Measurements from ENCODE around the gene FAM3D. TPM values are rescaled to one million over a fixed set of nuclear protein-coding genes. Genes with fewer than 3 reads are reported as not detected.

The FAM3D gene
- total and polyA plus RNA-seq, 2 of the 8 experiments (the other 6 are each of a cell fraction or from before 2014, with no cell fraction given), result not detected

DNA sequence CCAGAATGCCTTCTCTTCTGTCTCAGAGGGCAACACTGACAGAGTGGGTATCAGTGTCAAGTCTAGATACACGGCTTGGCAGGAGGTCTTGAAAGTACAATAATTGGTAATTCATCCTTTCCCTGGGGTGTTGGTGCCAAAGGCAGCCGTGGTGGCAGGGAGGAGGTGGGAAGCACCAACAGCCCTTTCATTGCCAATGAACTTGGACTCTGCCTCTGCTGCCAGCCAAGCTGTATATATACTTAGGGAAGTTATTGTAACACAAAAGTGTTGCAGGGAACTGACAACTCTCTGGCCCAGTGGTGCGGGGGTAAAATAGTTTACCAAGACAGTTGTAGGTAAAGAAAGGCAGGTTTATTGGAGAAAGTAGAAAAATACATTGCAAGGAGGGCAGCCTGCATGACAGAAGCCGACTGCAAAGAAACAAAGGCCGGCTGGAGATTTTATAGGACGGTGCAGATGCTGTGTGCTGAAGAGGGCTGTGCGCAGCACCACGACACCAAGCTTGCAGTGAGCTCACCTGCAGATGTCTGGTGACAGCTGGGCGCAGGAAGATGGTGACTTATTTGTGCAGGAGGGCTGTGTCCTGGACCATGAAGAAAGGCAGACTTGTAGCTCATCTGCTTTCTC, 4.0 kb upstream of the FAM3D start:
- no peaks in the 10 kb centered on the region for H3K9me3 ChIP-seq (ENCODE audit: insufficient read depth in 2 of 2, low read depth in 1 of 2, low read length in 1 of 2)
- H2BK15ac ChIP-seq (ENCODE audit: low read length), result no peak overlapping the region
- H3K4ac ChIP-seq (replicated peaks; ENCODE audit: insufficient read length, low read depth, low read length), result no peak overlapping the region
- no peak overlapping the region for H3K18ac ChIP-seq (ENCODE audit: extremely low read depth, low read length)
- 85% methylated on average over 9 of the region's 9 CpGs; no CpG with 5 or more reads in 1 of the 2 experiments for WGBS, 2 experiments (ENCODE audit: extremely low coverage in 1 of 2, insufficient coverage in 1 of 2, insufficient read length in 1 of 2, insufficient replicate concordance in 2 of 2, low coverage in 1 of 2, low lambda C conversion rate in 2 of 2, missing lambda C conversion rate in 1 of 2)
- TF ChIP-seq, protein P1, sequence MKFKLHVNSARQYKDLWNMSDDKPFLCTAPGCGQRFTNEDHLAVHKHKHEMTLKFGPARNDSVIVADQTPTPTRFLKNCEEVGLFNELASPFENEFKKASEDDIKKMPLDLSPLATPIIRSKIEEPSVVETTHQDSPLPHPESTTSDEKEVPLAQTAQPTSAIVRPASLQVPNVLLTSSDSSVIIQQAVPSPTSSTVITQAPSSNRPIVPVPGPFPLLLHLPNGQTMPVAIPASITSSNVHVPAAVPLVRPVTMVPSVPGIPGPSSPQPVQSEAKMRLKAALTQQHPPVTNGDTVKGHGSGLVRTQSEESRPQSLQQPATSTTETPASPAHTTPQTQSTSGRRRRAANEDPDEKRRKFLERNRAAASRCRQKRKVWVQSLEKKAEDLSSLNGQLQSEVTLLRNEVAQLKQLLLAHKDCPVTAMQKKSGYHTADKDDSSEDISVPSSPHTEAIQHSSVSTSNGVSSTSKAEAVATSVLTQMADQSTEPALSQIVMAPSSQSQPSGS (IDR thresholded peaks at IDR 0.05; ENCODE audit: low read length), result no peak
- TF ChIP-seq SIN3A (conservative IDR thresholded peaks at IDR 0.05 in 1 of 2, IDR thresholded peaks at IDR 0.05 in 1 of 2; ENCODE audit: low read depth in 1 of 2, low read length in 2 of 2), result no peak
- H3K4me1 ChIP-seq (replicated peaks in 1 of 4; ENCODE audit: control insufficient read depth in 3 of 4, insufficient read depth in 4 of 4, low read length in 3 of 4), result no peaks in the 10 kb centered on the region
- no peak overlapping the region for H2BK12ac ChIP-seq (ENCODE audit: low read depth, low read length)
- ChIA-PET POLR2A (ENCODE audit: partially characterized antibody) (no interaction called here), CTCF (ENCODE audit: partially characterized antibody) (no interaction called here)
- H3K4me2 ChIP-seq (ENCODE audit: insufficient read depth in 1 of 2, low read depth in 2 of 2, low read length in 2 of 2), result no peak overlapping the region
- H2AK5ac ChIP-seq (ENCODE audit: low read depth, low read length), result no peak overlapping the region
- no peaks in the 10 kb centered on the region for H3K79me1 ChIP-seq (ENCODE audit: low read depth, low read length)
- no peak overlapping the region for H2AFZ ChIP-seq (ENCODE audit: low read length)
- H4K8ac ChIP-seq (ENCODE audit: extremely low read depth, insufficient read depth, low read length), result no peak overlapping the region
- no peaks in the 10 kb centered on the region for H3K79me2 ChIP-seq (ENCODE audit: control insufficient read depth in 1 of 2, insufficient read depth in 2 of 2, low read length in 2 of 2)
- H3K14ac ChIP-seq (ENCODE audit: insufficient read length), result no peak overlapping the region
- FAIRE-seq (no peak), DNase-seq (ENCODE audit: low read depth in 1 of 2, low spot score in 2 of 2) (no peak)
- H3K27ac ChIP-seq (ENCODE audit: low read depth, low read length), result no peak overlapping the region
- no peak overlapping the region for H3K4me3 ChIP-seq (ENCODE audit: extremely low read depth in 1 of 4, insufficient read depth in 2 of 4, low read depth in 3 of 4, low read length in 4 of 4)
- no peak overlapping the region for H3K56ac ChIP-seq (replicated peaks; ENCODE audit: insufficient read length, low read depth, low read length)
- no peaks in the 10 kb centered on the region for H3K27me3 ChIP-seq (replicated peaks in 1 of 4; ENCODE audit: control insufficient read depth in 3 of 4, extremely low read depth in 1 of 4, insufficient read depth in 3 of 4, low read length in 3 of 4)
- no peak overlapping the region for H2BK20ac ChIP-seq (ENCODE audit: low read length)
- no peak overlapping the region for H3K9ac ChIP-seq (replicated peaks in 1 of 4; ENCODE audit: extremely low read depth in 1 of 4, low read depth in 3 of 4, low read length in 3 of 4)
- no peak overlapping the region for H2BK5ac ChIP-seq (ENCODE audit: low read depth, low read length)
- no peaks in the 10 kb centered on the region for H3K23me2 ChIP-seq (ENCODE audit: low read depth, low read length)
- no peaks in the 10 kb centered on the region for H3K36me3 ChIP-seq (ENCODE audit: control insufficient read depth in 2 of 4, insufficient read depth in 4 of 4, low read length in 3 of 4)
- H4K20me1 ChIP-seq (replicated peaks in 1 of 2; ENCODE audit: control insufficient read depth in 1 of 2, insufficient read depth in 2 of 2, low read length in 2 of 2), result no peaks in the 10 kb centered on the region
- no peak overlapping the region for H2BK120ac ChIP-seq (replicated peaks; ENCODE audit: low read depth, low read length)
- H4K91ac ChIP-seq (replicated peaks; ENCODE audit: insufficient read length, low read length), result no peak overlapping the region
- H4K5ac ChIP-seq (ENCODE audit: insufficient read length, low read depth, low read length), result no peak overlapping the region
- no peak overlapping the region for H3K23ac ChIP-seq (ENCODE audit: insufficient read length)
